Omental fat pad (tissue), 4 donors: ENCODE measurements around the gene CACNA2D4. TPM values are rescaled to one million over a fixed set of nuclear protein-coding genes. Genes with fewer than 3 reads are reported as not detected.

Source experiments
- ATAC-seq: fragments of 150-250 bp; one replicate; pipeline ENCODE4 v1.9.1; 2016; ENCODE audit warnings: mild to moderate bottlenecking, moderate library complexity; ENCODE audit not compliant: low FRiP score
- DNase-seq: peaks from one replicate; pipeline ENCODE4 v3.0.0-alpha.2; 2019; ENCODE audit warnings: low spot score
- total RNA-seq, 4 donors: library from RNA; depleted of rRNA; stranded (reverse); fragments of >200 nt; gene quantifications; one replicate each; pipeline ENCODE4 v1.1.0, GENCODE V29; 2016
- TF ChIP-seq, protein P1 (sequence below), 3 donors: fragments of 450-650 bp; IDR thresholded peaks; one replicate each; pipeline ENCODE4 v1.5.1; 2016 to 2017; ENCODE audit warnings: antibody characterized with exemption in 3 of 3, mild to moderate bottlenecking in 3 of 3, moderate library complexity in 2 of 3

CACNA2D4 gene
- total RNA-seq, 4 donors from 2014 or later: 3.9 to 13.0 (median 6.8) TPM

DNA sequence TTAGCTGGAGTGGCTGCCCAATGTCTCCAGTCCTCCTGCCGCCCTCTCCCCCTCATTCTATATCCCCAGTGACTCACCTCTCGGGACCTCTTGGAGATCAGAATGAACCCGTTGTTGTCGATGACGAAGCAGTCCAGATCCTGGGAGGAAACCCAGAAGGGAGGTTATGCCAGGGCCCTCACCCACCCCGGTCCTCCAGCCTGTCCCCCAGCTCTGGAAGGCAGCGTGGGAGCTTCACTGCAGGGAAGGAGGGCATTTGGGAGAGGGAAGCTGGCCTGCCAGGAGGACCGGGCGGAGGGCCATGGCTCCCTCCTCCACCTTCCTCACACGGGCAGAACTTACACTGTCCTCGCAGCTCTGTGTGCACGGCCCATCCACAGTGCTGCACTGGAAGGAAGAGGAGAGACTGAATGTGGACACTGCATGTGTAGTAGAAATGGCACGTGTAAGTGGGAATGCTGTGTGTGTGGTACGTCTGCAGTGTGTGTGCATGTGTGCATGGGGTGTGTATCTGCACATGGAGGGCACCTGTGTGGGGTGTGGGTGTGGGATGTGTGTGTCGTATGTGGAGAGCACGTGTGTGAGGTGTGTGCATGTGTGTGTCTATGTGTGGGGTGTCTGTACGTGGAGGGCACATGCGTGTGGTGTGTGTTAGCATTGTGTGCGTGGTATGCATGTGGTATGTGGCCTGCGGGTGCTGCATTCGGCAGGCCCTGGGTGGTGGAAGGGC lies 108.1 kb downstream of the CACNA2D4 start:
- TF ChIP-seq, protein P1, sequence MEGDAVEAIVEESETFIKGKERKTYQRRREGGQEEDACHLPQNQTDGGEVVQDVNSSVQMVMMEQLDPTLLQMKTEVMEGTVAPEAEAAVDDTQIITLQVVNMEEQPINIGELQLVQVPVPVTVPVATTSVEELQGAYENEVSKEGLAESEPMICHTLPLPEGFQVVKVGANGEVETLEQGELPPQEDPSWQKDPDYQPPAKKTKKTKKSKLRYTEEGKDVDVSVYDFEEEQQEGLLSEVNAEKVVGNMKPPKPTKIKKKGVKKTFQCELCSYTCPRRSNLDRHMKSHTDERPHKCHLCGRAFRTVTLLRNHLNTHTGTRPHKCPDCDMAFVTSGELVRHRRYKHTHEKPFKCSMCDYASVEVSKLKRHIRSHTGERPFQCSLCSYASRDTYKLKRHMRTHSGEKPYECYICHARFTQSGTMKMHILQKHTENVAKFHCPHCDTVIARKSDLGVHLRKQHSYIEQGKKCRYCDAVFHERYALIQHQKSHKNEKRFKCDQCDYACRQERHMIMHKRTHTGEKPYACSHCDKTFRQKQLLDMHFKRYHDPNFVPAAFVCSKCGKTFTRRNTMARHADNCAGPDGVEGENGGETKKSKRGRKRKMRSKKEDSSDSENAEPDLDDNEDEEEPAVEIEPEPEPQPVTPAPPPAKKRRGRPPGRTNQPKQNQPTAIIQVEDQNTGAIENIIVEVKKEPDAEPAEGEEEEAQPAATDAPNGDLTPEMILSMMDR (IDR thresholded peaks at IDR 0.05): no peak
- ATAC-seq (peak; percentile 79), DNase-seq (no peak)

DNA sequence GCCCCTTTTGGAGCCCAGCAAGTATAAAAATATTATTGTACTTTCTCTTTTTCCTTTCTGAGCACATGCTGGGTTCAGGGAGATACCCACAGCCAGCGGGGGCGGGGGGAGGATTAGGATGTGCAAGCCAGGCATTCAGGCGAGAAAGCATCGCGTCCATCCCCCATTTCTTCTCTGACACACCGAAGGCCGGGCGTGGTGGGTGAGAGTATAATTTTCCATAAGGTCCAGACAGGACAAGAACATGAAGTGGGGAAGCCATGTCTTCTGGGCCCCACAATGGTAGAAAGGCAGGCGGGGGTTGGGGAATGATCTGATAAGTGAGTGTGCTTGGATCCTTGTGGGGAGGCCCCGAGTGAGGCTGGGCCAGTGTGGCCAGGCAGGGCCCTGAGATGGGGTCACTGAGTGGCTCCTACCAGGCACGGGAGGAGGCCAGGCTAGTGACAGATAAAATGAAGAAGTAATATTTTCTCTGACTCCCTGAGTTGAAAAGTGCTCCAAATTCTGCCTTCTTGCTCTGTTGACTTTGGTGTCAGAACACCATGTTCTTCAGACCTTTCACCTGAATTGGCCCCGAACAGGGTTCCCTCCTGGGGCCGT lies 108.8 kb downstream of the CACNA2D4 start:
- TF ChIP-seq, protein P1 (IDR thresholded peaks at IDR 0.05): no peak
- DNase-seq (no peak), ATAC-seq (no peak)

DNA sequence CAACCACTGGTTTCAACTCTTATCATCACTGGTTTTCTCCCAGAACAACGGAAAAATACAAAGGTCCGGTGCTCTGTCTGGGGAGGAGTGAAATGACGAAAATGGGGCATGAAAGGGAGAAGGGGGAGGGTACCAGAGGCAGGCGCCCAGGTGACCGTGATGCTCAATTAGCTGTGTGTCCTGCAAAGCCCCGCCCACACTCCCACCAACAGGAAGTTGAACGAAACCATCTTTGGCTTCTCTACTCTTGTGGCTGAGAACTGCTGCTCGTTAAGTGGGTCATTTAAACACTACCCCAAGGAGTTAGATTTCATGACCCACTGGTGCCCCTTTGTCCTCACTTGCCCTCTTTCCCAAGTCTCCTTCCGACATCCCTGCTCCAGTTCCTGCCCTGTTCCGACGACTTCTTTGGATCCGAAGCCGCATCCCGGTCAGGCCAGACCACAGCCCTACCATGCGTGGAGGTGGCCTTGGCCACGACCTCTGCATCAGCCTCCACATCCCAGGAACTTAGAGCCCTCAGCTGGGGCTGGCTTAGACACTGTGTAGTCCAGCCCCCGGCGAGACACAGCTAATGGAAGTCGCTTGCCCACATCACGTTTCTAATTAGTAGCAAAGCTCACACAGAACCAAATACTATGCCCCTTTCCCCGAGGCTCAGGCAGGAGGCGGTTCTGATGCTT lies 109.5 kb downstream of the CACNA2D4 start:
- DNase-seq (no peak), ATAC-seq (no peak)
- TF ChIP-seq, protein P1 (IDR thresholded peaks at IDR 0.05): no peak

DNA sequence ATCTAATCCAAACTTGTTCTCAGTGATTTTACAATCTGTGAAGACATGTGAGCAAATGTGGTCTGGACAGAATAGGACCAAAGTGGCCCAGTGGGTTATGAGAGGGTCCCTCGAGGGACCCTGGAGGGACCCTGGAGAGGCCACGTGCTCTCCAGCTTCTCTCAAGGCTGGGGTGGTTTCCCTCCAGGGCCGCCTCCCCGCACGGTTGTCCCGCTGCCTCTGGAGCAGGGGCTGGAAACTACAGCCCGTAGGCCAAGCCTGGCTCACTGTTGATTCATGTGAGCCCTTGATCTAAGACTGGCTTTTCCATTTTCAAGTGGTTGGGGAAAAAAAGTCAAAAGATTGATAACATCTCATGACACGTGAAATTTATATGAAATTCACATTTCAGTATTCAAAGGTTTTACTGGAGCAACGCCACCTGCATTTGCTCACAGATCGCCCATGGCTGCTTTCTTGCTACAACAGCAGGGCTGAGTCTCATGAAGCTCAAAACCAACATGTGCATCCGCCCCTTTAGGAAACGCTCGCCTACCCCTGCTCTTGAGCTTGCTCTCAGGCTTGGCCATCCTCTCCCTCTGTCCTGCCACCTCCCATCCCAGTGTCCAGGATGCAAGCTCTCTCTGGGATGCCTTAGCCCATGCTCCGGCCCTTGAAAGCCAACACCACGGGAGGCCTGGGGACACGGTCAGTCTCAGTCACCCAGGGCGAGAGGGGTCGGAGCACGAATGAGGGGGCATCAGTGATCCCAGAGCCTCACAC lies 110.2 kb downstream of the CACNA2D4 start:
- TF ChIP-seq, protein P1 (IDR thresholded peaks at IDR 0.05): no peak
- DNase-seq: no peak
- no peak for ATAC-seq

DNA sequence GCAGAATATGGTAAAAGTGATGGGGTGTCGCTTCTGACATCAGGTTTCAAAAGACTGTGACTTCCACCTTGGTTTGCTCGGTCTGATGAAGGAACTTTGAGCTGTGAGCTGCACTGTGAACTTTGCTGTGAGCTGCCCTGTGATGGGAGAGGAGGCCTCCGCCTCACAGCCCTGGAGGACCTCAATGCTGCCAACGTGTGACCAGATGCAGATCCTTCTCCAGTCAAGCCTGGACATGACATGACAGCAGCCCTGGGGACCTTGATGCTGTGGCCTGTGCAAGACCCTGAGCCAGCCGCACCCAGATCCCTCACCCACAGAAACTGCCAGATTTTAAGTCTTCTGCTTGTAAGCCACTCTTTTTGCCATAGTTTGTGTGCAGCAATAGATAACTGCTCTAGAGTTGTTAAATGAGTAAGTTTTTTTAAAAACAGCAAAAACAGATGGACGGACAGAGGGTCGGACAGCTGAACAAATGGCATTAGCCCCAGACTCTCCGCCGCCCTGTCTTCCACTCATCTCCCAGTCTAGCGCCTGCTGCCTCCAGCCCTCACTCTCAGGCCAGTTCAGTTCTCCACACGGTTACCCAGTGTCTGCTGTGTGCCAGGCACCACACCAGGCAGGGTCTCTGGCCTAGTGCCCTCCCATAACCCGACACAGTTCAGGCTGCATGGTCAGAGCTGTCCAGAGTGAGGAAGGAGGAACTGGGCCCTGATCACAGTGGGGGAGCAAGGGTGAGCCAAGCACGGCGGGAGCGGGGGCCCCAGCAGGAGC lies 111.2 kb downstream of the CACNA2D4 start:
- TF ChIP-seq, protein P1 (IDR thresholded peaks at IDR 0.05): no peak
- ATAC-seq (no peak), DNase-seq (no peak)
